ENCODE measurements around the gene ZNF646. TPM values are rescaled to one million over a fixed set of nuclear protein-coding genes. Genes with fewer than 3 reads are reported as not detected.

The ZNF646 gene
- total and polyA plus RNA-seq, 4 donors = 8.4 to 20.5 (median 12.5) TPM

GRCh38 chr16:31055613-31056012 lies 18.6 kb upstream of the ZNF646 start:
- Histone ChIP-seq H3K4me1 (ENCODE audit: control insufficient read depth in 5 of 5, insufficient read depth in 5 of 5, low read length in 5 of 5) (no peaks in the 10 kb centered on the region), H3K27ac (ENCODE audit: low read depth in 1 of 2, low read length in 1 of 2) (no peak overlapping the region), H3K36me3 (ENCODE audit: control insufficient read depth in 4 of 4, insufficient read depth in 4 of 4, low read length in 4 of 4) (peaks cover 0 to 2% (median under 1%) of the 10 kb centered on the region in 4 donors), H3K4me3 (no peak overlapping the region), H3K9ac (ENCODE audit: insufficient read depth in 1 of 2, low read length in 2 of 2) (no peak overlapping the region), H3K27me3 (ENCODE audit: control insufficient read depth in 3 of 3, insufficient read depth in 3 of 3, low read length in 2 of 3) (no peaks in the 10 kb centered on the region), H3K9me3 (ENCODE audit: control insufficient read depth in 4 of 4, insufficient read depth in 3 of 4, low read length in 3 of 4) (no peaks in the 10 kb centered on the region)
- TF ChIP-seq, protein P1, sequence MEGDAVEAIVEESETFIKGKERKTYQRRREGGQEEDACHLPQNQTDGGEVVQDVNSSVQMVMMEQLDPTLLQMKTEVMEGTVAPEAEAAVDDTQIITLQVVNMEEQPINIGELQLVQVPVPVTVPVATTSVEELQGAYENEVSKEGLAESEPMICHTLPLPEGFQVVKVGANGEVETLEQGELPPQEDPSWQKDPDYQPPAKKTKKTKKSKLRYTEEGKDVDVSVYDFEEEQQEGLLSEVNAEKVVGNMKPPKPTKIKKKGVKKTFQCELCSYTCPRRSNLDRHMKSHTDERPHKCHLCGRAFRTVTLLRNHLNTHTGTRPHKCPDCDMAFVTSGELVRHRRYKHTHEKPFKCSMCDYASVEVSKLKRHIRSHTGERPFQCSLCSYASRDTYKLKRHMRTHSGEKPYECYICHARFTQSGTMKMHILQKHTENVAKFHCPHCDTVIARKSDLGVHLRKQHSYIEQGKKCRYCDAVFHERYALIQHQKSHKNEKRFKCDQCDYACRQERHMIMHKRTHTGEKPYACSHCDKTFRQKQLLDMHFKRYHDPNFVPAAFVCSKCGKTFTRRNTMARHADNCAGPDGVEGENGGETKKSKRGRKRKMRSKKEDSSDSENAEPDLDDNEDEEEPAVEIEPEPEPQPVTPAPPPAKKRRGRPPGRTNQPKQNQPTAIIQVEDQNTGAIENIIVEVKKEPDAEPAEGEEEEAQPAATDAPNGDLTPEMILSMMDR (IDR thresholded peaks at IDR 0.05; ENCODE audit: control extremely low read depth, extremely low read depth) = no peak
- DNase-seq (no peak), ATAC-seq (ENCODE audit: insufficient read depth, low FRiP score) (no peak)
- 91% methylated on average over 4 of the region's 4 CpGs for WGBS, 2 donors

GRCh38 chr16:31061126-31061812 lies 13.0 kb upstream of the ZNF646 start:
- peak overlapping the region; percentile 10 for H3K4me3 ChIP-seq
- ATAC-seq (ENCODE audit: insufficient read depth, low FRiP score) = no peak
- WGBS, 2 donors = 95 to 96% methylated on average over 42 of the region's 42 CpGs
- no peaks in the 10 kb centered on the region for H3K27me3 ChIP-seq (ENCODE audit: control insufficient read depth in 3 of 3, insufficient read depth in 3 of 3, low read length in 2 of 3)
- peaks cover 0 to 4% (median 0%) of the 10 kb centered on the region in 4 donors for H3K9me3 ChIP-seq (ENCODE audit: control insufficient read depth in 4 of 4, insufficient read depth in 3 of 4, low read length in 3 of 4)
- peaks cover 0 to 25% (median 13%) of the 10 kb centered on the region in 4 donors for H3K36me3 ChIP-seq (ENCODE audit: control insufficient read depth in 4 of 4, insufficient read depth in 4 of 4, low read length in 4 of 4)
- H3K4me1 ChIP-seq (ENCODE audit: control insufficient read depth in 5 of 5, insufficient read depth in 5 of 5, low read length in 5 of 5) = peaks cover 0 to 13% (median 0%) of the 10 kb centered on the region in 5 donors
- no peak overlapping the region for H3K27ac ChIP-seq (ENCODE audit: low read depth in 1 of 2, low read length in 1 of 2)
- TF ChIP-seq, protein P1 (IDR thresholded peaks at IDR 0.05; ENCODE audit: control extremely low read depth, extremely low read depth) = no peak
- no peak overlapping the region for H3K9ac ChIP-seq (ENCODE audit: insufficient read depth in 1 of 2, low read length in 2 of 2)
- DNase-seq = no peak

DNA sequence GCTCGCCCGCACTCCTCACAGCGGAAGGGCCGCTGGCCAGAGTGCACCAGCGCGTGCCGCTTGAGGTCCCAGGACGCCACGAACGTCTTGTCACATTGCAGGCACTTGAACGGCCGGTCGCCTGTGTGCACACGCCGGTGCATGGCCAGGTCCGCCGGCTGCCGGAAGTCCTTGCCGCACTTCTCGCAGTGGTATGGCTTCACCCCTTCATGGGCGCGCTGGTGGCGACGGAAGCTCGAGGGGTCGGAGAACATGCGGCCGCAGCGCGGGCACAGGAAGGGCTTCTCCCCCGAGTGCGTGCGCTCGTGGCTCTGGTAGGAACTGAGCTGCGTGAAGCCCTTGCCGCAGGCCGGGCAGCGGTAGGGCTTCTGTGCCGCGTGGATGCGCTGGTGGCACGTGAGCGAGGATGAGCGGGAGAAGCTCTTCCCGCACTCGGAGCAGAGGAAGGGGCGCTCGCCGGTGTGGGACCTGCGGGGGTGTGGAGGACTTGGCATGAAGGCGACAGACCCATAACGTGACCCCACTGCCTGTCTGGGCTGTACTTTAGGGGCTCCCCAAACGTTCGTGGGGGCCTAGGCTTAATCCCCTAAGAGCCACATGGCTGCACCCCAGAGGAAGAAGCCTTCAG lies 12.3 kb upstream of the ZNF646 start:
- H3K36me3 ChIP-seq (ENCODE audit: control insufficient read depth in 4 of 4, insufficient read depth in 4 of 4, low read length in 4 of 4) = peaks cover 0 to 25% (median 13%) of the 10 kb centered on the region in 4 donors
- 97 to 98% methylated on average over 54 of the region's 54 CpGs for WGBS, 2 donors

More for the DNA sequence above, 12.3 kb upstream of the ZNF646 start:
- Histone ChIP-seq H3K27ac (ENCODE audit: low read depth in 1 of 2, low read length in 1 of 2) (no peak overlapping the region), H3K9me3 (ENCODE audit: control insufficient read depth in 4 of 4, insufficient read depth in 3 of 4, low read length in 3 of 4) (peaks cover 0 to 4% (median 0%) of the 10 kb centered on the region in 4 donors), H3K9ac (ENCODE audit: insufficient read depth in 1 of 2, low read length in 2 of 2) (no peak overlapping the region), H3K27me3 (ENCODE audit: control insufficient read depth in 3 of 3, insufficient read depth in 3 of 3, low read length in 2 of 3) (no peaks in the 10 kb centered on the region), H3K4me3 (no peak overlapping the region), H3K4me1 (ENCODE audit: control insufficient read depth in 5 of 5, insufficient read depth in 5 of 5, low read length in 5 of 5) (peaks cover 0 to 13% (median 0%) of the 10 kb centered on the region in 5 donors)
- TF ChIP-seq, protein P1 (IDR thresholded peaks at IDR 0.05; ENCODE audit: control extremely low read depth, extremely low read depth) = no peak
- ATAC-seq (ENCODE audit: insufficient read depth, low FRiP score) = no peak
- DNase-seq = no peak

Measured in lung (tissue), 12 donors.